ENCODE measurements around the gene TEX14.

DNA sequence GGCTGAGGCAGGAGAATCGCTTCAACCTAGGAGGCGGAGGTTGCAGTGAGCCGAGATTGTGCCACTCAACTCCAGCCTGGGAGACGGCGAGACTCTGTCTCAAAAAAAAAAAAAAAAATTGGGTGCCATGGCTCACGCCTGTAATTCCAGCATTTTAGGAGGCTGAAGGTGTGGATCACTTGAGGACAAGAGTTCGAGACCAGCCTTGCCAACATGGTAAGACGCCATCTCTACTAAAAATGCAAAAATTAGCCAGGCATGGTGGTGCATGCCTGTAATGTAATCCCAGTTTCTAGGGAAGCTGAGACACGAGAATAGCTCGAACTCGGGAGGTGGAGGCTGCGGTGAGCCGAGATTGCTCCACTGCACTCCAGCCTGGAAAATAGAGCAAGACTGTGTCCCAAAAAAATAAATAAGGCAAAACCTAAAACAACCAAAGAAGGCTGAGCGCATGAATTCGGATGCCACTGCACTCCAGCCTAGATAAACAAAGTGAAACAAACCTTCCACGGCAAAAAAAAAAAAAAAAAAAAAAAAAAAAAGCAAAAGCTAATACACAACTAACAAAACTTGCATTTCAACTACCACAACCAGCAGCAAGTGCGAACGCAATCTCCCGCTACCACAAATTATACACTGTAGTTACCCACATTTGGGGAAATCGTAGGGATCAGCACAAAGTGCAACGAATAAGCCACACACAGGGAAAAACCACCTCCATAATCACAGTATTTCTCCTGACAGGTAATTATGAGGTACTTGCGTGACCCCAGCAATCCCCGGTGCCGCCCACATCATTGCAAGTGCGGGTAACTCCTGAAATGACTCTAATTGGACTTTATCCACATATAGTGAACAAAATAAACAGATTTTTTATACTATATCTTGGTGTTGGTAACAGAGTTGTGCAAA is 25.6 kb downstream of the TEX14 start:
- TF ChIP-seq, protein P1, sequence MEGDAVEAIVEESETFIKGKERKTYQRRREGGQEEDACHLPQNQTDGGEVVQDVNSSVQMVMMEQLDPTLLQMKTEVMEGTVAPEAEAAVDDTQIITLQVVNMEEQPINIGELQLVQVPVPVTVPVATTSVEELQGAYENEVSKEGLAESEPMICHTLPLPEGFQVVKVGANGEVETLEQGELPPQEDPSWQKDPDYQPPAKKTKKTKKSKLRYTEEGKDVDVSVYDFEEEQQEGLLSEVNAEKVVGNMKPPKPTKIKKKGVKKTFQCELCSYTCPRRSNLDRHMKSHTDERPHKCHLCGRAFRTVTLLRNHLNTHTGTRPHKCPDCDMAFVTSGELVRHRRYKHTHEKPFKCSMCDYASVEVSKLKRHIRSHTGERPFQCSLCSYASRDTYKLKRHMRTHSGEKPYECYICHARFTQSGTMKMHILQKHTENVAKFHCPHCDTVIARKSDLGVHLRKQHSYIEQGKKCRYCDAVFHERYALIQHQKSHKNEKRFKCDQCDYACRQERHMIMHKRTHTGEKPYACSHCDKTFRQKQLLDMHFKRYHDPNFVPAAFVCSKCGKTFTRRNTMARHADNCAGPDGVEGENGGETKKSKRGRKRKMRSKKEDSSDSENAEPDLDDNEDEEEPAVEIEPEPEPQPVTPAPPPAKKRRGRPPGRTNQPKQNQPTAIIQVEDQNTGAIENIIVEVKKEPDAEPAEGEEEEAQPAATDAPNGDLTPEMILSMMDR (IDR thresholded peaks at IDR 0.05; ENCODE audit: insufficient read depth, low read length, poor library complexity, severe bottlenecking), result no peak
- no peak for TF ChIP-seq EZH2phosphoT487 (conservative IDR thresholded peaks at IDR 0.05; ENCODE audit: low read length)

Data from SU-DHL-6 (cell line).